H9 (cell line): Measurements from ENCODE around the gene NT5DC4. TPM values are rescaled to one million over a fixed set of nuclear protein-coding genes. Genes with fewer than 3 reads are reported as not detected.
A peak's percentile ranks its signal among the peaks of the same experiment; 100 is the strongest.

Experiments used
- DNase-seq: peaks from one replicate; pipeline ENCODE4 v3.0.0-alpha.2; 2017
- H2AFZ ChIP-seq: one replicate; pipeline ENCODE4 v1.6.1; 2013; ENCODE audit warnings: mild to moderate bottlenecking, low read length, control low read depth, moderate library complexity
- H2AK5ac ChIP-seq: 2 replicates; pipeline ENCODE4 v1.6.1; 2013; ENCODE audit warnings: low read length, control low read depth, mixed read lengths; ENCODE audit not compliant: insufficient read length
- H2BK120ac ChIP-seq: one replicate; pipeline ENCODE4 v1.6.1; 2013; ENCODE audit warnings: low read depth, mild to moderate bottlenecking, low read length, control low read depth, inconsistent platforms; ENCODE audit not compliant: poor library complexity, severe bottlenecking
- H2BK12ac ChIP-seq: 2 replicates; pipeline ENCODE4 v1.6.1; 2013; ENCODE audit warnings: low read length, control low read depth, mixed read lengths, low read depth; ENCODE audit not compliant: insufficient read length
- H2BK15ac ChIP-seq: 2 replicates; pipeline ENCODE4 v1.6.1; 2013; ENCODE audit warnings: low read depth, low read length, control low read depth
- H2BK20ac ChIP-seq: one replicate; pipeline ENCODE4 v1.6.1; 2013; ENCODE audit warnings: low read depth, mild to moderate bottlenecking, low read length, control low read depth, inconsistent platforms; ENCODE audit not compliant: poor library complexity, severe bottlenecking
- H2BK5ac ChIP-seq: 2 replicates; pipeline ENCODE4 v1.6.1; 2013; ENCODE audit warnings: low read length, control low read depth, mixed read lengths; ENCODE audit not compliant: insufficient read length
- H3K14ac ChIP-seq: 2 replicates; pipeline ENCODE4 v1.6.1; 2013; ENCODE audit warnings: low read length, control low read depth; ENCODE audit not compliant: insufficient read depth
- H3K18ac ChIP-seq: 2 replicates; pipeline ENCODE4 v1.6.1; 2013; ENCODE audit warnings: low read depth, mild to moderate bottlenecking, mixed read lengths, low read length, control low read depth; ENCODE audit not compliant: insufficient read length
- H3K23ac ChIP-seq: 2 replicates; pipeline ENCODE4 v1.6.1; 2013; ENCODE audit warnings: low read length, control low read depth, mixed read lengths, low read depth; ENCODE audit not compliant: insufficient read length
- H3K23me2 ChIP-seq: 2 replicates; pipeline ENCODE4 v1.6.1; 2013; ENCODE audit warnings: low read depth, mild to moderate bottlenecking, mixed read lengths, low read length, control low read depth; ENCODE audit not compliant: insufficient read length, poor library complexity, severe bottlenecking
- H3K27ac ChIP-seq: 2 replicates; pipeline ENCODE4 v1.5.1; 2013; ENCODE audit warnings: low read length, control low read depth, mixed read lengths, low read depth; ENCODE audit not compliant: insufficient read length
- H3K27me3 ChIP-seq: 2 replicates; pipeline ENCODE4 v1.6.1; 2013; ENCODE audit warnings: low read length, control low read depth, inconsistent platforms; ENCODE audit not compliant: insufficient read depth
- H3K4ac ChIP-seq: 2 replicates; pipeline ENCODE4 v1.6.1; 2013; ENCODE audit warnings: low read depth, mild to moderate bottlenecking, control low read depth, inconsistent platforms, low read length, moderate library complexity
- H3K4me1 ChIP-seq: 2 replicates; pipeline ENCODE4 v1.6.1; 2013; ENCODE audit warnings: low read length, control low read depth, inconsistent platforms; ENCODE audit not compliant: insufficient read depth
- H3K4me2 ChIP-seq: 2 replicates; pipeline ENCODE4 v1.6.1; 2013; ENCODE audit warnings: low read length, control low read depth, mixed read lengths; ENCODE audit not compliant: insufficient read length, insufficient read depth
- H3K56ac ChIP-seq: 2 replicates; pipeline ENCODE4 v1.6.1; 2013; ENCODE audit warnings: low read depth, mild to moderate bottlenecking, mixed read lengths, low read length, control low read depth; ENCODE audit not compliant: insufficient read length
- H3K79me1 ChIP-seq: 2 replicates; pipeline ENCODE4 v1.6.1; 2013; ENCODE audit warnings: low read depth, mild to moderate bottlenecking, moderate library complexity, low read length, control low read depth, inconsistent platforms; ENCODE audit not compliant: insufficient read depth, poor library complexity, severe bottlenecking
- H3K79me2 ChIP-seq: 2 replicates; pipeline ENCODE4 v1.6.1; 2013; ENCODE audit warnings: low read length, control low read depth, inconsistent platforms; ENCODE audit not compliant: insufficient read depth
- H3K9ac ChIP-seq: 2 replicates; pipeline ENCODE4 v1.6.1; 2013; ENCODE audit warnings: low read length, control low read depth, mixed read lengths; ENCODE audit not compliant: insufficient read length; ENCODE audit errors: extremely low read depth
- H3K9me3 ChIP-seq: one replicate; pipeline ENCODE4 v1.6.1; 2013; ENCODE audit warnings: low read depth, low read length, inconsistent platforms; ENCODE audit not compliant: control insufficient read depth
- H3T11ph ChIP-seq: one replicate; pipeline ENCODE4 v1.6.1; 2013; ENCODE audit warnings: mild to moderate bottlenecking, low read length, control low read depth, inconsistent platforms
- H4K20me1 ChIP-seq: one replicate; pipeline ENCODE4 v1.6.1; 2013; ENCODE audit not compliant: control insufficient read depth, insufficient read length, insufficient read depth
- H4K5ac ChIP-seq: 2 replicates; pipeline ENCODE4 v1.6.1; 2013; ENCODE audit warnings: low read depth, mild to moderate bottlenecking, mixed read lengths, low read length, control low read depth; ENCODE audit not compliant: insufficient read length
- H4K8ac ChIP-seq: replicated peaks from 2 replicates; pipeline ENCODE4 v1.6.1; 2013; ENCODE audit warnings: low read length, control low read depth, mixed read lengths, low read depth; ENCODE audit not compliant: insufficient read length
- H4K91ac ChIP-seq: 2 replicates; pipeline ENCODE4 v1.6.1; 2013; ENCODE audit warnings: low read depth, mild to moderate bottlenecking, moderate library complexity, mixed read lengths, low read length, control low read depth; ENCODE audit not compliant: insufficient read length
- H3K27ac Mint-ChIP-seq, 3 experiments: 2 replicates in 2 of 3; 3 replicates in 1 of 3; pipeline ENCODE4 v1.8.0; 2020 to 2021; ENCODE audit warnings: mixed read lengths in 3 of 3, mild to moderate bottlenecking in 1 of 3, moderate library complexity in 1 of 3
- H3K27me3 Mint-ChIP-seq: 2 replicates; pipeline ENCODE4 v1.8.0; 2021; ENCODE audit warnings: low read depth, mild to moderate bottlenecking, moderate library complexity, mixed read lengths
- H3K36me3 Mint-ChIP-seq, 3 experiments: 2 replicates in 2 of 3; 3 replicates in 1 of 3; pipeline ENCODE4 v1.8.0; 2020 to 2021; ENCODE audit warnings: low read depth in 3 of 3, mixed read lengths in 3 of 3; ENCODE audit not compliant: insufficient read depth in 1 of 3
- H3K4me1 Mint-ChIP-seq, 2 experiments: 2 replicates each; pipeline ENCODE4 v1.8.0; 2020; ENCODE audit warnings: mixed read lengths in 2 of 2
- H3K4me3 Mint-ChIP-seq, 2 experiments: 2 replicates in 1 of 2; 3 replicates in 1 of 2; pipeline ENCODE4 v1.8.0; 2020 to 2021; ENCODE audit warnings: mild to moderate bottlenecking in 2 of 2, mixed read lengths in 2 of 2, moderate library complexity in 1 of 2
- H3K9me3 Mint-ChIP-seq, 2 experiments: 2 replicates in 1 of 2; 3 replicates in 1 of 2; pipeline ENCODE4 v1.8.0; 2020; ENCODE audit warnings: mild to moderate bottlenecking in 2 of 2, mixed read lengths in 2 of 2, moderate library complexity in 1 of 2
- WGBS: extraction: QIAGEN DNeasy Blood & Tissue Kit; methylation state at CpG from one replicate; pipeline ENCODE4 v1.1.7; 2013; ENCODE audit warnings: missing lambda C conversion rate, low lambda C conversion rate, mixed read lengths; ENCODE audit not compliant: insufficient read length; ENCODE audit errors: extremely low coverage; 5-methylcytosine and 5-hydroxymethylcytosine counted together
- total RNA-seq: library from RNA; stranded (reverse); gene quantifications from 2 replicates; pipeline ENCODE4 v1.2.1, GENCODE V29; 2021
- TF ChIP-seq, protein P1 (sequence below): fragments of 200-600 bp; sonication (generic); conservative IDR thresholded peaks from 3 replicates; pipeline ENCODE4 v1.8.0; 2021; ENCODE audit warnings: antibody characterized with exemption, mild to moderate bottlenecking

Gene NT5DC4
- total RNA-seq, 1 experiment from 2014 or later: not detected

- no peak overlapping the region for H3T11ph ChIP-seq
- H3K56ac ChIP-seq: no peak overlapping the region
- DNase-seq: no peak
- H3K4me3 Mint-ChIP-seq: no peak overlapping the region
- H4K91ac ChIP-seq: no peak overlapping the region
- H2BK12ac ChIP-seq: no peak overlapping the region
- H3K79me2 ChIP-seq: no peaks in the 10 kb centered on the region
- H3K9me3 Mint-ChIP-seq: no peaks in the 10 kb centered on the region
- H3K4me1 Mint-ChIP-seq: peaks cover 6 to 10% of the 10 kb centered on the region in 2 experiments; a peak in 2 of 4 replicates
- no peak overlapping the region for H4K5ac ChIP-seq
- no peaks in the 10 kb centered on the region for H4K20me1 ChIP-seq
- no peak overlapping the region for H2BK5ac ChIP-seq
- H3K23me2 ChIP-seq: no peaks in the 10 kb centered on the region
- no peak overlapping the region for H3K23ac ChIP-seq
- H3K79me1 ChIP-seq: no peaks in the 10 kb centered on the region
- no peak overlapping the region for H3K9ac ChIP-seq
- H3K27me3 ChIP-seq: no peaks in the 10 kb centered on the region
- WGBS: no CpG with 5 or more reads among the region's 9 CpGs
- no peak overlapping the region for H2AFZ ChIP-seq
- no peak overlapping the region for H2BK15ac ChIP-seq
- no peaks in the 10 kb centered on the region for H3K9me3 ChIP-seq
- no peak overlapping the region for H2BK120ac ChIP-seq
- no peak overlapping the region for H3K14ac ChIP-seq
- no peak overlapping the region for H3K4me2 ChIP-seq
- no peaks in the 10 kb centered on the region for H3K4me1 ChIP-seq
- TF ChIP-seq, protein P1, sequence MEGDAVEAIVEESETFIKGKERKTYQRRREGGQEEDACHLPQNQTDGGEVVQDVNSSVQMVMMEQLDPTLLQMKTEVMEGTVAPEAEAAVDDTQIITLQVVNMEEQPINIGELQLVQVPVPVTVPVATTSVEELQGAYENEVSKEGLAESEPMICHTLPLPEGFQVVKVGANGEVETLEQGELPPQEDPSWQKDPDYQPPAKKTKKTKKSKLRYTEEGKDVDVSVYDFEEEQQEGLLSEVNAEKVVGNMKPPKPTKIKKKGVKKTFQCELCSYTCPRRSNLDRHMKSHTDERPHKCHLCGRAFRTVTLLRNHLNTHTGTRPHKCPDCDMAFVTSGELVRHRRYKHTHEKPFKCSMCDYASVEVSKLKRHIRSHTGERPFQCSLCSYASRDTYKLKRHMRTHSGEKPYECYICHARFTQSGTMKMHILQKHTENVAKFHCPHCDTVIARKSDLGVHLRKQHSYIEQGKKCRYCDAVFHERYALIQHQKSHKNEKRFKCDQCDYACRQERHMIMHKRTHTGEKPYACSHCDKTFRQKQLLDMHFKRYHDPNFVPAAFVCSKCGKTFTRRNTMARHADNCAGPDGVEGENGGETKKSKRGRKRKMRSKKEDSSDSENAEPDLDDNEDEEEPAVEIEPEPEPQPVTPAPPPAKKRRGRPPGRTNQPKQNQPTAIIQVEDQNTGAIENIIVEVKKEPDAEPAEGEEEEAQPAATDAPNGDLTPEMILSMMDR: no peak
- H3K4ac ChIP-seq: no peak overlapping the region
- H3K27me3 Mint-ChIP-seq: no peaks in the 10 kb centered on the region; the same call in 1 of the 2 replicates
- no peak overlapping the region for H3K27ac ChIP-seq
- no peak overlapping the region for H2AK5ac ChIP-seq
- H3K36me3 Mint-ChIP-seq: no peaks in the 10 kb centered on the region; a peak in 1 of 7 replicates
- peak overlapping the region in 1 of 3 experiments; percentile 55; a peak in 1 of 7 replicates for H3K27ac Mint-ChIP-seq
- H2BK20ac ChIP-seq: no peak overlapping the region
- H4K8ac ChIP-seq: no peak overlapping the region
- no peak overlapping the region for H3K18ac ChIP-seq
Measured at GRCh38 chr2:112722816-112723546, 2.2 kb downstream of the NT5DC4 start.
